ENCODE results near the gene ASAP2. TPM values are rescaled to one million over a fixed set of nuclear protein-coding genes. Genes with fewer than 3 reads are reported as not detected.

ASAP2 gene
- total RNA-seq, 2 experiments from 2014 or later = 0.27 TPM; not detected in 1

DNA sequence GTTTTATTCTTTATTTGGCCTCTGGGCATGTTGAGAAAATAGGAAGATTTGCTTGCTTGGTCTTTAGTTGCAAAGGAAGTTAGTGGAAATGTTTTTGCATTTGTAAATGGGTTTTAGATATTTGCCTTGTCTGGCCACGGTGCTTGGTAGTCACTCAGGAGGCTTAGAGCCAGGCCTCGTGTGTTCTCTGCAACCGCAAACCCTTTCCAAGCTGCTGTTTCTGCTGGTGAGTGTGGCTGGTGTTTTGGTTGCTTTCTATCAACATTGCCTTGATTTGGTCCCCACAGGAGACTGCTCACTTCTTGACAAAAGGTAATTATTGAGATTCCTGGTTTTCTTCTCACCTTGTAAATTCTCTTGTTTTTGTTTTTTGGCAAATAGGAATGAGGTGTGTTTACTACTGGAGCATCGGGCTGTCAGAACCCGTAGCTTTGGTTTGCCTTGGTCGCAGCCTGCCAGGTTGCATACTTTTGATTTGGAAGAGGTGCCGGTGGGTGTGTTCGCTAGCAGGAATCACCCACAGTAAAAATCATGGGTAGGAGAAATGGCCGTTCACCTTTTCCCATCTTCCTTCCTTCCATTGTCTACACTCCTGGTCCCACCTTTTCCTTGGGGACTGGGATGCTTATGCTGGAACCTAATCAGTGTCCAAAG, 15.8 kb downstream of the ASAP2 start:
- Histone ChIP-seq H3K27ac (ENCODE audit: low read depth, low read length, poor library complexity, severe bottlenecking) (no peak overlapping the region), H3K4me2 (ENCODE audit: low read length) (no peak overlapping the region), H3K4me1 (ENCODE audit: insufficient read depth, low read length, poor library complexity, severe bottlenecking) (no peaks in the 10 kb centered on the region), H4K20me1 (ENCODE audit: insufficient read depth, low read length) (no peaks in the 10 kb centered on the region), H3K79me2 (ENCODE audit: insufficient read depth, low read depth, low read length) (no peaks in the 10 kb centered on the region), H3K9me3 (ENCODE audit: low read length) (no peaks in the 10 kb centered on the region), H3K36me3 (ENCODE audit: insufficient read depth, low read length) (no peaks in the 10 kb centered on the region), H3K9me2 (ENCODE audit: insufficient read depth, low read length) (no peaks in the 10 kb centered on the region), H2AFZ (ENCODE audit: low read length) (no peak overlapping the region), H3K4me3 (ENCODE audit: low read depth, low read length, poor library complexity, severe bottlenecking) (no peak overlapping the region)
- DNase-seq (ENCODE audit: low spot score) = no peak
- TF ChIP-seq, protein P1, sequence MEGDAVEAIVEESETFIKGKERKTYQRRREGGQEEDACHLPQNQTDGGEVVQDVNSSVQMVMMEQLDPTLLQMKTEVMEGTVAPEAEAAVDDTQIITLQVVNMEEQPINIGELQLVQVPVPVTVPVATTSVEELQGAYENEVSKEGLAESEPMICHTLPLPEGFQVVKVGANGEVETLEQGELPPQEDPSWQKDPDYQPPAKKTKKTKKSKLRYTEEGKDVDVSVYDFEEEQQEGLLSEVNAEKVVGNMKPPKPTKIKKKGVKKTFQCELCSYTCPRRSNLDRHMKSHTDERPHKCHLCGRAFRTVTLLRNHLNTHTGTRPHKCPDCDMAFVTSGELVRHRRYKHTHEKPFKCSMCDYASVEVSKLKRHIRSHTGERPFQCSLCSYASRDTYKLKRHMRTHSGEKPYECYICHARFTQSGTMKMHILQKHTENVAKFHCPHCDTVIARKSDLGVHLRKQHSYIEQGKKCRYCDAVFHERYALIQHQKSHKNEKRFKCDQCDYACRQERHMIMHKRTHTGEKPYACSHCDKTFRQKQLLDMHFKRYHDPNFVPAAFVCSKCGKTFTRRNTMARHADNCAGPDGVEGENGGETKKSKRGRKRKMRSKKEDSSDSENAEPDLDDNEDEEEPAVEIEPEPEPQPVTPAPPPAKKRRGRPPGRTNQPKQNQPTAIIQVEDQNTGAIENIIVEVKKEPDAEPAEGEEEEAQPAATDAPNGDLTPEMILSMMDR (conservative IDR thresholded peaks at IDR 0.05; ENCODE audit: low read length) = no peak
- no peak for TF ChIP-seq EZH2phosphoT487 (IDR thresholded peaks at IDR 0.05; ENCODE audit: borderline replicate concordance, low read depth, low read length)
- ChIA-PET POLR2A (interaction anchor here (1.0 kb wide), 1 partner anchor 16 kb away, joined by 3 read pairs; no protein-coding TSS in a partner anchor), CTCF (ENCODE audit: unreplicated experiment) (no interaction called here)
- intact Hi-C loops (cut with micrococcal nuclease; ENCODE audit: unreplicated experiment) = no loop called here
- BruUV-seq (replicated peaks) = no TSS peak

- Histone ChIP-seq H3K79me2 (ENCODE audit: insufficient read depth, low read depth, low read length) (no peaks in the 10 kb centered on the region), H3K9me3 (ENCODE audit: low read length) (no peaks in the 10 kb centered on the region), H2AFZ (ENCODE audit: low read length) (no peak overlapping the region), H3K4me2 (ENCODE audit: low read length) (no peak overlapping the region), H3K9me2 (ENCODE audit: insufficient read depth, low read length) (no peaks in the 10 kb centered on the region), H3K27ac (ENCODE audit: low read depth, low read length, poor library complexity, severe bottlenecking) (no peak overlapping the region), H3K36me3 (ENCODE audit: insufficient read depth, low read length) (no peaks in the 10 kb centered on the region), H4K20me1 (ENCODE audit: insufficient read depth, low read length) (no peaks in the 10 kb centered on the region), H3K4me3 (ENCODE audit: low read depth, low read length, poor library complexity, severe bottlenecking) (no peak overlapping the region), H3K4me1 (ENCODE audit: insufficient read depth, low read length, poor library complexity, severe bottlenecking) (no peaks in the 10 kb centered on the region)
- CTCF ChIA-PET (ENCODE audit: unreplicated experiment) = no interaction called here
- no peak for DNase-seq (ENCODE audit: low spot score)
- intact Hi-C loops (cut with micrococcal nuclease; ENCODE audit: unreplicated experiment) = no loop called here
- BruUV-seq (replicated peaks) = no TSS peak
- POLR2A ChIA-PET = interaction anchor here (0.6 to 1.1 kb wide), 3 partner anchors 15 to 98 kb away, joined by 3 read pairs; no protein-coding TSS in a partner anchor
- TF ChIP-seq, protein P1 (conservative IDR thresholded peaks at IDR 0.05; ENCODE audit: low read length) = no peak
- no peak for TF ChIP-seq EZH2phosphoT487 (IDR thresholded peaks at IDR 0.05; ENCODE audit: borderline replicate concordance, low read depth, low read length)
Measured at GRCh38 chr2:9222893-9223287, 16.3 kb downstream of the ASAP2 start.

DNA sequence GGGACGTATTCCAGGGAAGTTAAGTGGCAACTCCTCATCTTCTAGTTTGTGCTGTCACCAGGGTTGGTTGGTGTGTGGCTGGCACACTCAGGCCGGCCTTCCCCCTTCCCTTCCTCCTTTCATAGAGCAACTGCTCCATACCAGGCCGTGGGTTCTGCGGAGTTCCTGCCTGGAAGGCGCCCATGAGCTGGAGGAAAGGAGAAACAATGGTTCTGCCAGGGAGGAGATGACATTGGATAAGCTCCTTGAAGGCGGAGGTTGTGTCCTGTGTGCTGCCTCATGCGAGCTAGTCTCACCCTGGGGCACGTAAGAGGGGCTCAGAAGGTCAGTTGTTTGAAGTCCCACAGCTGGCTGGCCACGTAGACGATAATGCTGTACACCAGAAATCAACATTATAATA, 19.2 kb downstream of the ASAP2 start:
- DNase-seq (ENCODE audit: low spot score) = no peak

More for the DNA sequence above, 19.2 kb downstream of the ASAP2 start:
- Histone ChIP-seq H2AFZ (ENCODE audit: low read length) (no peak overlapping the region), H3K4me1 (ENCODE audit: insufficient read depth, low read length, poor library complexity, severe bottlenecking) (no peaks in the 10 kb centered on the region), H3K79me2 (ENCODE audit: insufficient read depth, low read depth, low read length) (no peaks in the 10 kb centered on the region), H3K4me2 (ENCODE audit: low read length) (no peak overlapping the region), H4K20me1 (ENCODE audit: insufficient read depth, low read length) (no peaks in the 10 kb centered on the region), H3K4me3 (ENCODE audit: low read depth, low read length, poor library complexity, severe bottlenecking) (no peak overlapping the region), H3K27ac (ENCODE audit: low read depth, low read length, poor library complexity, severe bottlenecking) (no peak overlapping the region), H3K9me3 (ENCODE audit: low read length) (no peaks in the 10 kb centered on the region), H3K36me3 (ENCODE audit: insufficient read depth, low read length) (no peaks in the 10 kb centered on the region), H3K9me2 (ENCODE audit: insufficient read depth, low read length) (no peaks in the 10 kb centered on the region)
- no TSS peak for BruUV-seq (replicated peaks)
- ChIA-PET POLR2A (interaction anchor here (0.5 kb wide), 1 partner anchor 847 kb away, joined by 4 read pairs; no protein-coding TSS in a partner anchor), CTCF (ENCODE audit: unreplicated experiment) (no interaction called here)
- TF ChIP-seq, protein P1 (conservative IDR thresholded peaks at IDR 0.05; ENCODE audit: low read length) = no peak
- TF ChIP-seq EZH2phosphoT487 (IDR thresholded peaks at IDR 0.05; ENCODE audit: borderline replicate concordance, low read depth, low read length) = no peak
- intact Hi-C loops (cut with micrococcal nuclease; ENCODE audit: unreplicated experiment) = no loop called here
